A549 (cell line): ENCODE results near the gene SLF2. TPM values are rescaled to one million over a fixed set of nuclear protein-coding genes. Genes with fewer than 3 reads are reported as not detected.
A peak's percentile ranks its signal among the peaks of the same experiment; 100 is the strongest.

Experiments
- ATAC-seq, 2 experiments: fragments of 200-7000 bp in 1 of 2; fragments of >200 bp in 1 of 2; cut with Nextera tagmentation in 1 of 2; cut with Tn5 transposase in 1 of 2; 3 replicates each; pipeline versions ENCODE4 v1.8.0 to v1.9.1; 2018 to 2020; ENCODE audit warnings: mild to moderate bottlenecking in 1 of 2, moderate library complexity in 1 of 2
- CTCF ChIA-PET: fragments of 300-600 bp; sonication (Branson Sonifier 250); formaldehyde crosslinking; extraction: SDS; loops from one replicate; lab custom pipeline; 2021; ENCODE audit warnings: antibody characterized with exemption, inconsistent platforms; lab: Yijun Ruan, JAX
- POLR2A ChIA-PET: fragments of 350-600 bp; formaldehyde crosslinking; extraction: SDS; loops from one replicate; lab custom pipeline; 2021; ENCODE audit warnings: antibody characterized with exemption, inconsistent platforms; lab: Yijun Ruan, JAX
- DNase-seq, 2 experiments: peaks; one replicate each; pipeline versions ENCODE4 v3.0.0 to v3.0.0-alpha.2; 2011 to 2016; ENCODE audit warnings: low read depth in 1 of 2, low spot score in 1 of 2
- FAIRE-seq: peaks from 2 replicates; lab custom pipeline; 2011; peaks lifted over from hg19 to GRCh38; lab: Jason Lieb, UNC
- H3K27ac ChIP-seq, 2 experiments: fragments of >200 bp; sonication (Bioruptor Twin); formaldehyde crosslinking; 3 replicates each; pipeline ENCODE4 v1.5.1; 2016 to 2017
- H3K4me1 ChIP-seq: fragments of >200 bp; sonication (Bioruptor Twin); formaldehyde crosslinking; 3 replicates; pipeline ENCODE4 v1.6.1; 2016
- H3K4me2 ChIP-seq: fragments of >200 bp; sonication (Bioruptor Twin); formaldehyde crosslinking; 3 replicates; pipeline ENCODE4 v1.6.1; 2016
- H3K4me3 ChIP-seq: fragments of >200 bp; sonication (Bioruptor Twin); formaldehyde crosslinking; 3 replicates; pipeline ENCODE4 v1.5.1; 2016
- H3K9me3 ChIP-seq: fragments of >200 bp; sonication (Bioruptor Twin); formaldehyde crosslinking; 3 replicates; pipeline ENCODE4 v1.6.1; 2016
- BHLHE40 ChIP-seq: IDR thresholded peaks from 2 replicates; pipeline ENCODE4 v1.6.1; 2012; ENCODE audit warnings: low read depth, low read length, inconsistent platforms
- CTCF ChIP-seq: fragments of >200 bp; sonication (Bioruptor Twin); formaldehyde crosslinking; IDR thresholded peaks from 3 replicates; pipeline ENCODE4 v1.5.1; 2016
- EHF ChIP-seq: fragments of 250-450 bp; sonication (Bioruptor Pico); IDR thresholded peaks from 2 replicates; pipeline ENCODE4 v1.5.0; 2020; ENCODE audit warnings: mild to moderate bottlenecking
- HDAC2 ChIP-seq: fragments of 200-600 bp; sonication (generic); IDR thresholded peaks from 2 replicates; pipeline ENCODE4 v1.6.1; 2016
- KDM5A ChIP-seq: fragments of 200-600 bp; sonication (generic); IDR thresholded peaks from 2 replicates; pipeline ENCODE4 v1.6.1; 2016; ENCODE audit warnings: antibody characterized with exemption, mild to moderate bottlenecking
- MAFK ChIP-seq: fragments of 450-650 bp; IDR thresholded peaks from 2 replicates; pipeline ENCODE4 v1.6.1; 2014; ENCODE audit not compliant: partially characterized antibody
- MYC ChIP-seq: IDR thresholded peaks from 2 replicates; pipeline ENCODE4 v1.6.1; 2012; ENCODE audit warnings: mild to moderate bottlenecking, inconsistent platforms, low read length, improper control_type of control experiment, borderline replicate concordance
- PBX3 ChIP-seq: IDR thresholded peaks from 2 replicates; pipeline ENCODE4 v1.6.1; 2012
- RAD21 ChIP-seq, 2 experiments: fragments of >200 bp in 1 of 2; sonication (Bioruptor Twin) in 1 of 2; formaldehyde crosslinking in 1 of 2; IDR thresholded peaks in 1 of 2; conservative IDR thresholded peaks in 1 of 2; 2 replicates in 1 of 2; 3 replicates in 1 of 2; pipeline ENCODE4 v1.6.1; 2012 to 2018; ENCODE audit warnings: inconsistent platforms in 1 of 2
- SMC3 ChIP-seq: fragments of >200 bp; sonication (Bioruptor Twin); formaldehyde crosslinking; IDR thresholded peaks from 3 replicates; pipeline ENCODE4 v1.6.1; 2018; ENCODE audit warnings: inconsistent platforms
- ZFP36 ChIP-seq: fragments of 450-650 bp; IDR thresholded peaks from 2 replicates; pipeline ENCODE4 v1.6.1; 2014; ENCODE audit warnings: borderline replicate concordance; ENCODE audit not compliant: partially characterized antibody
- WGBS: methylation state at CpG from one replicate; pipeline ENCODE4 v1.1.6; 2017; ENCODE audit errors: missing lambda C conversion rate; 5-methylcytosine and 5-hydroxymethylcytosine counted together
- polyA plus RNA-seq, 4 experiments: library from polyadenylated mRNA; depleted of rRNA in 3 of 4; stranded (reverse); fragments of >200 nt; fragmentation: RNase III in 1 of 4; extraction: RNeasy Plus Mini Kit Qiagen cat#74134 plus additional on column Dnase treatment in 1 of 4; gene quantifications; 2 replicates in 3 of 4; 3 replicates in 1 of 4; pipeline ENCODE4 v1.2.3, GENCODE V29; 2011 to 2017
- small RNA-seq, 6 experiments: library from RNA; depleted of rRNA; stranded (forward); fragments of <200 nt; gene quantifications; one replicate each; pipeline ENCODE3, GENCODE V24; 2012

SLF2 gene
- polyA plus RNA-seq, 2 of the 4 experiments (the other 2 are of a cell fraction), result 13.0 to 16.6 TPM

GRCh38 chr10:101012525-101013364 is 100.0 kb downstream of the SLF2 start (continued):
- TF ChIP-seq MAFK (no peak), EHF (no peak)
- TF ChIP-seq, all 56 proteins: peak for 10

GRCh38 chr10:101013365-101013825 is 100.6 kb downstream of the SLF2 start:
- no peaks in the 10 kb centered on the region for H3K9me3 ChIP-seq
- TF ChIP-seq ZFP36 (peak; percentile 87), BHLHE40 (no peak), HDAC2 (no peak)
- TF ChIP-seq, all 56 proteins: peak for 1
- H3K4me2 ChIP-seq, result peak overlapping the region; percentile 51
- FAIRE-seq, result no peak
- POLR2A ChIA-PET, result no interaction called here
- no peak for ATAC-seq
- H3K4me3 ChIP-seq, result no peak overlapping the region
- peak overlapping the region; percentile 3 to 70; a peak in 4 of 6 replicates for H3K27ac ChIP-seq
- H3K4me1 ChIP-seq, result peaks cover 32% of the 10 kb centered on the region
- WGBS, result 49% methylated on average over 9 of the region's 9 CpGs
- no peak for DNase-seq
- CTCF ChIA-PET, result interaction anchor here (0.7 to 59.3 kb wide), 15 partner anchors 17 to 477 kb away, joined by 3 to 2364 read pairs (median 5); partner anchors contain the start of genes KAZALD1, LZTS2, MRPL43 and PDZD7

DNA sequence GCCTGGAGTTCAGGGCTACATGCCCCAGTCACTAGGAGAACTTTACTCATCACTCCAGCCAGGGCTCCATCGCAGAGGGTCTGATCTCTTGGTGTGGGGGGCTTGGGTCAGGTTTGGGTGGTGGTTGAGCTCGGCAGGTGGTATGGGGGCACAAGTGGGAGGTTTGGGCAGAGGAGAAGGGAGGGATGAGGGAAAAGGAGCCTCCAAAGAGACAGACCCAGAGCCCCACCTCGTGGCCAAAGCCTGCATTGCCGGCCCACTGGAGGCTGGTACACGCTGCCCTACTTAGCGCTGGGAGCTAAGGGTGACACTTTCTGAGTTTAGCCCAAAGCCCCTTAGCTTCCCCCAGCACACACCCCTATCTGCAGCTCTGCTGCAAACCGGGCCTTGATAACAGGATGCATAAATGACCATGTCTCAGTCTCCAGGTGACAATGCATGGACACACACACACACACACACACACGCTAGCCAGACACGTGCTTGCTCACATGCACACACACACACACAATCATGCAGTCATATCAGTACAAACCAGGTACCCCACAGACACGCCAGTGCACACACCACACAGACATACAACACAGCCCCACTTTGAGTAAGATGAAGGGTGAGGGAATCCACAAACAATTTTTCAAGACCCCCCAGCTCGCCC is 101.6 kb downstream of the SLF2 start:
- DNase-seq (peak; percentile 71 to 82), ATAC-seq (peak; percentile 30 to 63; a peak in 3 of 6 replicates), FAIRE-seq (no peak)
- Histone ChIP-seq H3K4me3 (no peak overlapping the region), H3K4me1 (peaks cover 32% of the 10 kb centered on the region), H3K4me2 (peak overlapping the region; percentile 9; the same call in 2 of the 3 replicates), H3K27ac (peak overlapping the region in 1 of 2 experiments; percentile 66; a peak in 3 of 6 replicates), H3K9me3 (no peaks in the 10 kb centered on the region)
- WGBS, result 21% methylated on average over 11 of the region's 11 CpGs
- ChIA-PET CTCF (interaction anchor here (0.7 to 59.3 kb wide), 25 partner anchors 18 to 919 kb away, joined by 3 to 2364 read pairs (median 3); partner anchors contain the start of genes KAZALD1, LZTS2, MRPL43 and PDZD7), POLR2A (interaction anchor here (1.3 to 1.6 kb wide), 3 partner anchors 17 to 27 kb away, joined by 4 to 5 read pairs (median 5); partner anchors contain the start of genes MRPL43, PDZD7, SFXN3 and TWNK)
- TF ChIP-seq MYC (peak; percentile 53; the same call in 1 of the 2 replicates), SMC3 (peak; percentile 61), KDM5A (no peak), PBX3 (no peak), CTCF (peak; percentile 79), RAD21 (conservative IDR thresholded peaks at IDR 0.05 in 1 of 2, IDR thresholded peaks at IDR 0.05 in 1 of 2) (peak; percentile 83 to 86)

Small RNAs within 50 kb of the gene (small RNA-seq; reads per million reads assigned to genes)
- 0 to 0.97 (median 0) reads per million in 6 experiments for gene MIR608
- gene RF00019, result 0 reads per million in 6 experiments

Other genes with a start within 250 kb of the SLF2 start
- gene PAX2, start 167.4 kb upstream of the SLF2 start, polyA plus RNA-seq (2011; rRNA removed), result 0.05 and 0.06 TPM in 2 replicates
- gene PAX2, start 167.4 kb upstream of the SLF2 start, polyA plus RNA-seq (2017; fragmentation: RNase III; extraction: RNeasy Plus Mini Kit Qiagen cat#74134 plus additional on column Dnase treatment), result 0.18 to 0.21 TPM (median 0.21 TPM) in 3 replicates
- 17.4 and 31.1 TPM in 2 replicates for gene SEMA4G, start 56.5 kb downstream of the SLF2 start, polyA plus RNA-seq (2011; rRNA removed)
- gene SEMA4G, start 56.5 kb downstream of the SLF2 start, polyA plus RNA-seq (2017; fragmentation: RNase III; extraction: RNeasy Plus Mini Kit Qiagen cat#74134 plus additional on column Dnase treatment), result 10.2 to 13.5 TPM (median 13.3 TPM) in 3 replicates
- gene MRPL43, start 74.5 kb downstream of the SLF2 start, polyA plus RNA-seq (2011; rRNA removed), result 76.3 and 77.4 TPM in 2 replicates
- gene MRPL43, start 74.5 kb downstream of the SLF2 start, polyA plus RNA-seq (2017; fragmentation: RNase III; extraction: RNeasy Plus Mini Kit Qiagen cat#74134 plus additional on column Dnase treatment), result 82.2 to 86.7 TPM (median 83.4 TPM) in 3 replicates
- gene TWNK, start 74.6 kb downstream of the SLF2 start, polyA plus RNA-seq (2011; rRNA removed), result 21.1 and 26.7 TPM in 2 replicates
- 34.7 to 36.0 TPM (median 35.9 TPM) in 3 replicates for gene TWNK, start 74.6 kb downstream of the SLF2 start, polyA plus RNA-seq (2017; fragmentation: RNase III; extraction: RNeasy Plus Mini Kit Qiagen cat#74134 plus additional on column Dnase treatment)
- gene LZTS2, start 86.8 kb downstream of the SLF2 start, polyA plus RNA-seq (2011; rRNA removed), result 13.8 and 15.7 TPM in 2 replicates
- gene LZTS2, start 86.8 kb downstream of the SLF2 start, polyA plus RNA-seq (2017; fragmentation: RNase III; extraction: RNeasy Plus Mini Kit Qiagen cat#74134 plus additional on column Dnase treatment), result 23.8 to 35.5 TPM (median 34.0 TPM) in 3 replicates
- gene PDZD7, start 118.2 kb downstream of the SLF2 start, polyA plus RNA-seq (2011; rRNA removed), result 0.20 and 0.21 TPM in 2 replicates
- 0.56 to 0.79 TPM (median 0.63 TPM) in 3 replicates for gene PDZD7, start 118.2 kb downstream of the SLF2 start, polyA plus RNA-seq (2017; fragmentation: RNase III; extraction: RNeasy Plus Mini Kit Qiagen cat#74134 plus additional on column Dnase treatment)
- gene SFXN3, start 118.3 kb downstream of the SLF2 start, polyA plus RNA-seq (2011; rRNA removed), result 33.7 and 42.1 TPM in 2 replicates
- gene SFXN3, start 118.3 kb downstream of the SLF2 start, polyA plus RNA-seq (2017; fragmentation: RNase III; extraction: RNeasy Plus Mini Kit Qiagen cat#74134 plus additional on column Dnase treatment), result 26.3 to 27.6 TPM (median 26.4 TPM) in 3 replicates
- gene KAZALD1, start 149.0 kb downstream of the SLF2 start, polyA plus RNA-seq (2011; rRNA removed), result 4.5 and 5.1 TPM in 2 replicates
- 2.5 to 4.3 TPM (median 2.9 TPM) in 3 replicates for gene KAZALD1, start 149.0 kb downstream of the SLF2 start, polyA plus RNA-seq (2017; fragmentation: RNase III; extraction: RNeasy Plus Mini Kit Qiagen cat#74134 plus additional on column Dnase treatment)
- gene TLX1, start 218.3 kb downstream of the SLF2 start, polyA plus RNA-seq (2011; rRNA removed), result 0.06 and 0.09 TPM in 2 replicates
- not detected in 3 replicates for gene TLX1, start 218.3 kb downstream of the SLF2 start, polyA plus RNA-seq (2017; fragmentation: RNase III; extraction: RNeasy Plus Mini Kit Qiagen cat#74134 plus additional on column Dnase treatment)